ENCODE results near the gene CST7. TPM values are rescaled to one million over a fixed set of nuclear protein-coding genes. Genes with fewer than 3 reads are reported as not detected.

The CST7 gene
- total and polyA plus RNA-seq, 7 donors: 0.13 to 1.2 (median 0.55) TPM

GRCh38 chr20:24993337-24994185 lies 44.5 kb downstream of the CST7 start:
- intact Hi-C loops (cut with DNase I): loop anchor here (1.0 to 5.0 kb wide), 4 partner anchors 72 to 404 kb away; no protein-coding TSS in a partner anchor
- H3K9me3 ChIP-seq: no peaks in the 10 kb centered on the region
- DNase-seq (no peak), ATAC-seq (peak in 1 of 4 donors; percentile 13)
- 41 to 45% (median 43%) methylated on average over 9 of the region's 9 CpGs for WGBS, 3 donors
- peaks cover 28% of the 10 kb centered on the region for H3K4me1 ChIP-seq
- no peaks in the 10 kb centered on the region for H3K36me3 ChIP-seq (ENCODE audit: insufficient read depth in 1 of 2, low read depth in 1 of 2)
- H3K27ac ChIP-seq: peak overlapping the region; percentile 90
- peak overlapping the region; percentile 82 for H3K4me3 ChIP-seq
- H3K27me3 ChIP-seq (ENCODE audit: insufficient read depth in 3 of 3, low read length in 2 of 3): no peaks in the 10 kb centered on the region
- TF ChIP-seq CTCF (IDR thresholded peaks at IDR 0.05): peak; percentile 24

GRCh38 chr20:24994186-24994465 lies 45.1 kb downstream of the CST7 start:
- no peak for DNase-seq
- Histone ChIP-seq H3K27ac (no peak overlapping the region), H3K36me3 (ENCODE audit: insufficient read depth in 1 of 2, low read depth in 1 of 2) (no peaks in the 10 kb centered on the region), H3K27me3 (ENCODE audit: insufficient read depth in 3 of 3, low read length in 2 of 3) (no peaks in the 10 kb centered on the region), H3K9me3 (no peaks in the 10 kb centered on the region), H3K4me1 (peaks cover 32% of the 10 kb centered on the region), H3K4me3 (no peak overlapping the region)
- ATAC-seq: no peak
- intact Hi-C loops (cut with DNase I): loop anchor here (1.0 to 5.0 kb wide), 4 partner anchors 71 to 403 kb away; no protein-coding TSS in a partner anchor
- 80 to 81% (median 80%) methylated on average over 1 of the region's 1 CpG for WGBS, 3 donors
- no peak for TF ChIP-seq CTCF (IDR thresholded peaks at IDR 0.05)

- no peaks in the 10 kb centered on the region for H3K9me3 ChIP-seq
- H3K27me3 ChIP-seq (ENCODE audit: insufficient read depth in 3 of 3, low read length in 2 of 3): no peaks in the 10 kb centered on the region
- WGBS, 3 donors: 35 to 40% (median 36%) methylated on average over 20 of the region's 20 CpGs
- H3K4me1 ChIP-seq: peaks cover 29% of the 10 kb centered on the region
- no peak overlapping the region for H3K27ac ChIP-seq
- ATAC-seq (peak; percentile 57 to 65 (median 60)), DNase-seq (peak; percentile 72 to 88)
- no peaks in the 10 kb centered on the region for H3K36me3 ChIP-seq (ENCODE audit: insufficient read depth in 1 of 2, low read depth in 1 of 2)
- H3K4me3 ChIP-seq: peak overlapping the region; percentile 41
- peak; percentile 90 for TF ChIP-seq CTCF (IDR thresholded peaks at IDR 0.05)
- intact Hi-C loops (cut with DNase I): loop anchor here (1.0 to 5.0 kb wide), 6 partner anchors 38 to 403 kb away; no protein-coding TSS in a partner anchor
These were observed 45.6 kb downstream of the CST7 start for GRCh38 chr20:24994470-24995368.

GRCh38 chr20:24995741-24996448 lies 46.8 kb downstream of the CST7 start:
- Histone ChIP-seq H3K9me3 (no peaks in the 10 kb centered on the region), H3K36me3 (ENCODE audit: insufficient read depth in 1 of 2, low read depth in 1 of 2) (no peaks in the 10 kb centered on the region), H3K4me3 (no peak overlapping the region), H3K27ac (no peak overlapping the region), H3K27me3 (ENCODE audit: insufficient read depth in 3 of 3, low read length in 2 of 3) (no peaks in the 10 kb centered on the region), H3K4me1 (peaks cover 35% of the 10 kb centered on the region)
- no peak for ATAC-seq
- TF ChIP-seq CTCF (IDR thresholded peaks at IDR 0.05): no peak
- intact Hi-C loops (cut with DNase I): loop anchor here (1.0 to 5.0 kb wide), 6 partner anchors 36 to 401 kb away; no protein-coding TSS in a partner anchor
- peak in 1 of 2 donors; percentile 22 for DNase-seq
- WGBS, 3 donors: 80 to 88% (median 86%) methylated on average over 9 of the region's 9 CpGs
